Nephron (organoid): ENCODE data around the gene PCDH12.

Experiments used
- H3K27ac Mint-ChIP-seq, 3 experiments: 2 replicates each; pipeline ENCODE4 v1.8.0; 2020; ENCODE audit warnings: mixed read lengths in 3 of 3, mild to moderate bottlenecking in 2 of 3, moderate library complexity in 1 of 3
- H3K27me3 Mint-ChIP-seq: 2 replicates; pipeline ENCODE4 v1.8.0; 2021; ENCODE audit warnings: low read depth, mild to moderate bottlenecking, moderate library complexity, mixed read lengths
- H3K36me3 Mint-ChIP-seq: 2 replicates; pipeline ENCODE4 v1.8.0; 2020; ENCODE audit warnings: low read depth, mixed read lengths
- H3K4me1 Mint-ChIP-seq: 2 replicates; pipeline ENCODE4 v1.8.0; 2020; ENCODE audit warnings: mixed read lengths
- H3K4me3 Mint-ChIP-seq, 3 experiments: 2 replicates each; pipeline ENCODE4 v1.8.0; 2020; ENCODE audit warnings: mild to moderate bottlenecking in 3 of 3, mixed read lengths in 3 of 3, moderate library complexity in 2 of 3
- H3K9me3 Mint-ChIP-seq: 2 replicates; pipeline ENCODE4 v1.8.0; 2020; ENCODE audit warnings: mixed read lengths
- CTCF ChIP-seq, 3 experiments: fragments of 200-600 bp; sonication (generic); IDR thresholded peaks; one replicate each; pipeline ENCODE4 v1.5.0; 2021; ENCODE audit warnings: antibody characterized with exemption in 3 of 3; ENCODE audit not compliant: unreplicated experiment in 3 of 3

Gene PCDH12

GRCh38 chr5:141963701-141964100 is 5.7 kb upstream of the PCDH12 start:
- H3K4me1 Mint-ChIP-seq = peaks cover 25% of the 10 kb centered on the region
- TF ChIP-seq CTCF (IDR thresholded peaks at IDR 0.05; ENCODE audit: unreplicated experiment in 3 of 3) = no peak
- no peak overlapping the region for H3K4me3 Mint-ChIP-seq
- H3K36me3 Mint-ChIP-seq = no peaks in the 10 kb centered on the region
- H3K27ac Mint-ChIP-seq = peak overlapping the region in 2 of 3 experiments; percentile 64 to 65
- no peaks in the 10 kb centered on the region for H3K27me3 Mint-ChIP-seq
- no peaks in the 10 kb centered on the region for H3K9me3 Mint-ChIP-seq

- peaks cover 21% of the 10 kb centered on the region for H3K4me1 Mint-ChIP-seq
- H3K4me3 Mint-ChIP-seq = no peak overlapping the region
- H3K27ac Mint-ChIP-seq = no peak overlapping the region
- no peak for TF ChIP-seq CTCF (IDR thresholded peaks at IDR 0.05; ENCODE audit: unreplicated experiment in 3 of 3)
- H3K9me3 Mint-ChIP-seq = no peaks in the 10 kb centered on the region
- peaks cover 5% of the 10 kb centered on the region for H3K27me3 Mint-ChIP-seq
- H3K36me3 Mint-ChIP-seq = no peaks in the 10 kb centered on the region
These were observed 3.5 kb upstream of the PCDH12 start for GRCh38 chr5:141961466-141961865.

GRCh38 chr5:141960449-141961323 is 2.7 kb upstream of the PCDH12 start:
- no peaks in the 10 kb centered on the region for H3K36me3 Mint-ChIP-seq
- peak; percentile 72 to 86 (median 85) for TF ChIP-seq CTCF (IDR thresholded peaks at IDR 0.05; ENCODE audit: unreplicated experiment in 3 of 3)
- no peaks in the 10 kb centered on the region for H3K9me3 Mint-ChIP-seq
- no peak overlapping the region for H3K4me3 Mint-ChIP-seq
- peaks cover 21% of the 10 kb centered on the region for H3K4me1 Mint-ChIP-seq
- peak overlapping the region in 2 of 3 experiments; percentile 12 to 33 for H3K27ac Mint-ChIP-seq
- peaks cover 5% of the 10 kb centered on the region for H3K27me3 Mint-ChIP-seq

GRCh38 chr5:141960018-141960417 is 2.0 kb upstream of the PCDH12 start:
- H3K4me1 Mint-ChIP-seq = peaks cover 15% of the 10 kb centered on the region
- H3K4me3 Mint-ChIP-seq = no peak overlapping the region
- TF ChIP-seq CTCF (IDR thresholded peaks at IDR 0.05; ENCODE audit: unreplicated experiment in 3 of 3) = no peak
- H3K27me3 Mint-ChIP-seq = peaks cover 5% of the 10 kb centered on the region
- H3K27ac Mint-ChIP-seq = peak overlapping the region in 2 of 3 experiments; percentile 13 to 20
- H3K9me3 Mint-ChIP-seq = no peaks in the 10 kb centered on the region
- no peaks in the 10 kb centered on the region for H3K36me3 Mint-ChIP-seq

GRCh38 chr5:141958546-141959172 is 657 bp upstream of the PCDH12 start:
- Mint-ChIP-seq H3K9me3 (no peaks in the 10 kb centered on the region), H3K27me3 (peaks cover 5% of the 10 kb centered on the region), H3K36me3 (no peaks in the 10 kb centered on the region), H3K4me1 (peaks cover 12% of the 10 kb centered on the region), H3K4me3 (no peak overlapping the region), H3K27ac (no peak overlapping the region)
- TF ChIP-seq CTCF (IDR thresholded peaks at IDR 0.05; ENCODE audit: unreplicated experiment in 3 of 3) = no peak
